Brain microvascular endothelial cell (primary cell): Measurements from ENCODE around the gene TARBP1.
"Not testable (repeated sequence)": the region's sequence is repeated elsewhere in the genome, so short reads cannot be mapped to it uniquely, and the experiment has no call there.

Experiments used
- DNase-seq: peaks from one replicate; pipeline ENCODE4 v3.0.0-alpha.2; 2020
- H3K27ac ChIP-seq: fragments of 250-450 bp; sonication (Bioruptor Pico); 2 replicates; pipeline ENCODE4 v1.5.1; 2020; ENCODE audit warnings: mild to moderate bottlenecking, moderate library complexity
- H3K27me3 ChIP-seq: fragments of 250-450 bp; sonication (Bioruptor Pico); replicated peaks from 2 replicates; pipeline ENCODE4 v1.5.1; 2020; ENCODE audit warnings: mild to moderate bottlenecking
- H3K36me3 ChIP-seq: fragments of 250-450 bp; sonication (Bioruptor Pico); replicated peaks from 2 replicates; pipeline ENCODE4 v1.5.1; 2020; ENCODE audit warnings: mild to moderate bottlenecking
- H3K4me3 ChIP-seq: 2 replicates; pipeline ENCODE4 v1.5.1; 2011; ENCODE audit warnings: low read depth, mild to moderate bottlenecking, control low read depth, low read length, moderate library complexity
- CTCF ChIP-seq: IDR thresholded peaks from 2 replicates; pipeline ENCODE4 v1.5.1; 2011; ENCODE audit warnings: low read depth, mild to moderate bottlenecking, moderate library complexity, low read length, control low read depth, inconsistent platforms; ENCODE audit errors: missing control alignments
- in situ Hi-C: cut with HindIII; loops from 2 replicates; pipeline ENCODE4 v1.10.0; 2017; ENCODE audit warnings: low sequenced_read_pairs, low pct_ligation_motif_present

The TARBP1 gene

GRCh38 chr1:234361102-234361603 lies 117.8 kb downstream of the TARBP1 start:
- Histone ChIP-seq H3K4me3 (no peak overlapping the region), H3K36me3 (no peaks in the 10 kb centered on the region), H3K27me3 (no peaks in the 10 kb centered on the region), H3K27ac (no peak overlapping the region)
- in situ Hi-C loops, result no loop called here
- no peak for DNase-seq
- no peak for TF ChIP-seq CTCF

- in situ Hi-C loops, result no loop called here
- H3K4me3 ChIP-seq, result no peak overlapping the region
- no peak for DNase-seq
- H3K27ac ChIP-seq, result no peak overlapping the region
- H3K36me3 ChIP-seq, result no peaks in the 10 kb centered on the region
- no peaks in the 10 kb centered on the region for H3K27me3 ChIP-seq
- TF ChIP-seq CTCF, result no peak
Observed at GRCh38 chr1:234357831-234358230, 121.1 kb downstream of the TARBP1 start.

- DNase-seq, H3K27ac ChIP-seq, in situ Hi-C loops, H3K27me3 ChIP-seq, H3K36me3 ChIP-seq: not testable (repeated sequence)
- H3K4me3 ChIP-seq, result peak overlapping the region; percentile 42
Observed at GRCh38 chr1:234356615-234357269, 122.2 kb downstream of the TARBP1 start.

GRCh38 chr1:234355782-234356510 lies 123.0 kb downstream of the TARBP1 start:
- in situ Hi-C loops, result no loop called here
- Histone ChIP-seq H3K36me3 (no peaks in the 10 kb centered on the region), H3K27ac (no peak overlapping the region), H3K4me3 (no peak overlapping the region), H3K27me3 (no peaks in the 10 kb centered on the region)
- no peak for TF ChIP-seq CTCF
- DNase-seq, result no peak

- Histone ChIP-seq H3K27me3 (no peaks in the 10 kb centered on the region), H3K36me3 (no peaks in the 10 kb centered on the region), H3K4me3 (no peak overlapping the region), H3K27ac (no peak overlapping the region)
- in situ Hi-C loops, result no loop called here
- no peak for DNase-seq
- no peak for TF ChIP-seq CTCF
Observed at GRCh38 chr1:234348964-234349363, 130.0 kb downstream of the TARBP1 start.

- in situ Hi-C loops, result no loop called here
- DNase-seq, result no peak
- Histone ChIP-seq H3K4me3 (no peak overlapping the region), H3K36me3 (no peaks in the 10 kb centered on the region), H3K27ac (no peak overlapping the region), H3K27me3 (no peaks in the 10 kb centered on the region)
- no peak for TF ChIP-seq CTCF
Observed at GRCh38 chr1:234345237-234345636, 133.7 kb downstream of the TARBP1 start.
